Dedifferentiated amniotic fluid mesenchymal stem cell (primary cell): Measurements from ENCODE around the gene SLC15A2.
"Not testable (repeated sequence)": the region's sequence is repeated elsewhere in the genome, so short reads cannot be mapped to it uniquely, and the experiment has no call there.

ENCODE experiments used
- DNase-seq: peaks from one replicate; pipeline ENCODE4 v3.0.0-alpha.2; 2016; ENCODE audit errors: extremely low spot score

Gene SLC15A2, protein sequence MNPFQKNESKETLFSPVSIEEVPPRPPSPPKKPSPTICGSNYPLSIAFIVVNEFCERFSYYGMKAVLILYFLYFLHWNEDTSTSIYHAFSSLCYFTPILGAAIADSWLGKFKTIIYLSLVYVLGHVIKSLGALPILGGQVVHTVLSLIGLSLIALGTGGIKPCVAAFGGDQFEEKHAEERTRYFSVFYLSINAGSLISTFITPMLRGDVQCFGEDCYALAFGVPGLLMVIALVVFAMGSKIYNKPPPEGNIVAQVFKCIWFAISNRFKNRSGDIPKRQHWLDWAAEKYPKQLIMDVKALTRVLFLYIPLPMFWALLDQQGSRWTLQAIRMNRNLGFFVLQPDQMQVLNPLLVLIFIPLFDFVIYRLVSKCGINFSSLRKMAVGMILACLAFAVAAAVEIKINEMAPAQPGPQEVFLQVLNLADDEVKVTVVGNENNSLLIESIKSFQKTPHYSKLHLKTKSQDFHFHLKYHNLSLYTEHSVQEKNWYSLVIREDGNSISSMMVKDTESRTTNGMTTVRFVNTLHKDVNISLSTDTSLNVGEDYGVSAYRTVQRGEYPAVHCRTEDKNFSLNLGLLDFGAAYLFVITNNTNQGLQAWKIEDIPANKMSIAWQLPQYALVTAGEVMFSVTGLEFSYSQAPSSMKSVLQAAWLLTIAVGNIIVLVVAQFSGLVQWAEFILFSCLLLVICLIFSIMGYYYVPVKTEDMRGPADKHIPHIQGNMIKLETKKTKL

DNA sequence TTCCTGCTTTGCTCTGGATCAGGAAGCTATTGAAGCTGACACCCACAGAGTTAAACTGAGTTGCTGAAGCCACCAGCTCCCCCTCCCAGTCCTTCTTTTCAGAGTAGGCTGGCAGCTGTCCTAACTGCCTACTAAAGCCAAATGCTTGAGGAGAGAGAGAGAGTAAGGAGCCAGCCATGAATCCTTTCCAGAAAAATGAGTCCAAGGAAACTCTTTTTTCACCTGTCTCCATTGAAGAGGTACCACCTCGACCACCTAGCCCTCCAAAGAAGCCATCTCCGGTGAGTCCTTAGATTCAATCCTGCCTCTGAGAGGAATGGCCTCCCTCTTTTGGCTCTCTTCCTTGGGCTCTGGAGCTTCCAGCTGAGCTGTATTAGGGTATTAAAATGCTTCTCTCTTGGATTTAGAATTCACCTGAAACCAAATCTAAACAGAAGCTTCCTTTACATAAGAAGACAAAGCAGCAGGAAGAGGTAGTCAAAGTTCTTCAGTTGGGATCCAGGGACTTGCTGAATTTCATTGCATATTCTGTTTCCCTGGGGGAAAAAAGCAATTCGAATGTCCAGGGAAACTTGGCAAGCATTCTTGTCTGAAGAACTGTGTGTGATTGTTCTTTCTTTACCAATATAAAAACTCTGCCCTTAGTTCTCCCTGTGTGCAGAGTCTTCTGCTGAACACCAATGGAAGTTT is at the start of gene SLC15A2:
SLC15A2 (plus strand) TSS at position 101 of the 690 bp plus-strand sequence; CDS start at position 177, 76 bp downstream.
- DNase-seq: no peak

DNA sequence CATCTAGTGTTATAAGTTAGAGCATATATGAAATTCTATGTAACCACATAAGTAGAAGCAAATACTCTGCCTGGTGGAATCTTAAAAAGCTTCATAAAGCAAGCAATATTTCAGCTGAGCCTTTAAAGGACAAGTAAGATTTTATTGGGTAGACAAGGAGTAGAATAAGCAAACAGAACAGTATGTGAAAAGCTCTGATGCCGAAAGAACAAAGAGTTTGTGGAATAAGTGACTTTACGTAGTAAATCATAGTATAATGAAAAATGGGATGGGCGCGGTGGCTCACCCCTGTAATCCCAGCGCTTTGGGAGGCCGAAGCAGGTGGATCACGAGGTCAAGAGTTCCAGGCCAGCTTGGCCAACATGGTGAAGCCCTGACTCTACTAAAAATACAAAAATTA is 49.3 kb upstream of the SLC15A2 start:
- no peak for DNase-seq

DNA sequence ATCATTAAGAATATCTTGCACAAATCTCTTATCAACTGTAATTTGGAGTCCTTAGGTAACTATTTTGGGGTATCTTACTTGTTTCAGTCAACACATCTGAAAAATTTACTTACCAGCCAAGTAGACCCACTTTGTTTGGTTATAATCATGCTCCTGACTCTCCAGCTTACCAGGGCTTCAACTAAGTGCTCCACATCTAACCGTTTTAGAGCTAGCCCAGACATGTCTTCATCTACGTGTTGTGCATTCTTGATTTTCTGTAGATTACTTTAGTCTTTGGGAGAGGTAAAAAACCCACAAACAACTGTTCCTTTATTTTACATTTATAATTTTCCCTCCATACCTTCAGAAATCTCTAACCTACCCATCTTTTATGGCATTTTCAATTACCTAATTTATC is 41.9 kb upstream of the SLC15A2 start:
- DNase-seq: no peak

DNA sequence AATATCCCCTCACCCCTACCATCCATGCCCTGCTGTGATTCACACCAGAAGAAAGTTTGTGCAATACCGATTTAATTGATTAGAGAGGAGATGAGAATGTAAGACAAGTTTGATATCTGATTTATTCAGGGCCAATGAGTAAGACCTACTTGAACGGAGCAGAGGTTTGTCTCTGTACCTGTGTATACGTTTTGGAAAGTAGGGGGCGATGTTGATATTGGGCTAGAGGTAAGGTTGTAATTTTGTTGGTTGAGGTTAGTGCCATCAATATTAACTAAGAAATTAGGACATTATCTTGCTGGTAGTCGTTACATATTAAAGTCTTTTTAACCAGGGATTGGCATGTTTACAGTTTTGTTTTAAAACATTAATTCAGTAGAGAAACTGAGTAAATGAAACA is 38.6 kb upstream of the SLC15A2 start:
- no peak for DNase-seq

DNA sequence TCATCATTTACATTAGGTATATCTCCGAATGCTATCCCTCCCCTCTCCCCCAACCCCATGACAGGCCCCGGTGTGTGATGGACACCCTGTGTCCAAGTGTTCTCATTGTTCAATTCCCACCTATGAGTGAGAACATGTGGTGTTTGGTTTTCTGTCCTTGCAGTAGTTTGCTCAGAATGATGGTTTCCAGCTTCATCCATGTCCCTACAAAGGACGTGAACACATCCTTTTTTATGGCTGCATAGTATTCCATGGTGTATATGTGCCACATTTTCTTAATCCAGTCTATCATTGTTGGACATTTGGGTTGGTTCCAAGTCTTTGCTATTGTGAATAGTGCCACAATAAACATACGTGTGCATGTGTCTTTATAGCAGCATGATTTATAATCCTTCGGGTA is 36.4 kb upstream of the SLC15A2 start:
- not testable (repeated sequence) for DNase-seq

DNA sequence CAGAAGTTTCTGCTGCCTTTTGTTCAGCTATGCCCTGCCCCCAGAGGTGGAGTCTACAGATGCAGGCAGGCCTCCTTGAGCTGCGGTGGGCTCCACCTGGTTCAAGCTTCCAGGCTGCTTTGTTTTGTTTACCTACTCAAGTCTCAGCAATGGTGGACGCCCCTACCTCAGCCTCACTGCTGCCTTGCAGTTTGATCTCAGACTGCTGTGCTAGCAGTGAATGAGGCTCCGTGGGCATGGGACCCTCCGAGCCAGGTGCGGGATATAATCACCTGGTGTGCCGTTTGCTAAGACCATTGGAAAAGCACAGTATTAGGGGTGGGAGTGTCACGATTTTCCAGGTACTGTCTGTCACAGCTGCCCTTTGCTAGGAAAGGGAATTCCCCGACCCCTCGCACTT is 31.0 kb upstream of the SLC15A2 start:
- not testable (repeated sequence) for DNase-seq

DNA sequence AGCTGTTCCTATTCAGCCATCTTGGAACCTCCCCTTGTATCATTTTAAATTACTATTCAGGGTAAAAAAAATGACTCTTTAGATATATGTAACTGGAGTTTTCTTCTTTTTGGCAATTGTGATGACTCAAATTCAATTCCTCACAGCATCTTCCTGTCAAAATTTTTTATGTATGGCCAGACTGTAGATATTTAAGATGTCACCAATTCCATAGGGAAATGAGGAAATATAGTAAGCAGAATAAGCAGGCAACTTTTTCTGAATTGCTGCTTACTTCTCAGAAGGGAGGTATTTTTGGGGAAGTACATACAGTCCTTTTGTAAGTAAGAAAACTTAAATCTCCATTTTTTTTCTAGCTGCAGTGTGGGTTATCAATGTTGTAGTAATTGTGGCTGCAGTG is 30.4 kb upstream of the SLC15A2 start:
- no peak for DNase-seq

DNA sequence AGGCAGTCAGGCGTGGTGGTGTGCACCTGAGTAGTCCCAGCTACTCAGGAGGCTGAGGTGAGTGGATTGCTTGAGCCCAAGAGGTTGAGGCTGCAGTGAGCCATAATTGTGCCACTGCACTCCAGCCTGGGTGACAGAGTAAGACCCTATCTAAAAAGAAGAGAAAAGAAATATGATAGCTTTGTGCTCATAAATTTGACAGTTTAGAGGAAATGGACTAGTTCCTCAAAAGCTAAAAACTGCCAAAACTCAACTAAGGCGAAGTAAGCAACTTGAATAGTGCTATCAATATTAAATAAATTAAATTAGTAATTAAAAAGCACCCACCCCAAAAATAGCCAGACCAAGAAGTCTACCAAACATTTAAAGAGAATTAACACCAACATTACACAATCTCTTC is 24.5 kb upstream of the SLC15A2 start:
- DNase-seq: no peak

DNA sequence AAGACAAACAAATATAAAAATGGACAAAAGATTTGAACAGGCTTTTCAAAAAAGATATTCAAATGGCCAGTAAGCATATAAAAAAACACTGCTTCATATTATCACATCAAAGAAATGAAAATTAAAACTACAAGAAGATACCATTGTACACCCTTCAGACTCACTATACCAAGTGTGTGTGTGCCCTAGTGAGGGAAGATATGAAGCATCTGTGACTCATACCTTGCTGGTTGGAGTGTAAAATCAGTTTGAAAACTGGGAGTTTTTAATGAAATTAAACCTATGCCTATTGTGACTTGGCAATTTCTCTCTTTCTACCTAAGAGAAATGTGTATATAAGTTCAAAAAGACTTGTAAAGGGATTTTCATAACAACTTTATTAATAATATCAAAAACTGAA is 23.5 kb upstream of the SLC15A2 start:
- DNase-seq: no peak

DNA sequence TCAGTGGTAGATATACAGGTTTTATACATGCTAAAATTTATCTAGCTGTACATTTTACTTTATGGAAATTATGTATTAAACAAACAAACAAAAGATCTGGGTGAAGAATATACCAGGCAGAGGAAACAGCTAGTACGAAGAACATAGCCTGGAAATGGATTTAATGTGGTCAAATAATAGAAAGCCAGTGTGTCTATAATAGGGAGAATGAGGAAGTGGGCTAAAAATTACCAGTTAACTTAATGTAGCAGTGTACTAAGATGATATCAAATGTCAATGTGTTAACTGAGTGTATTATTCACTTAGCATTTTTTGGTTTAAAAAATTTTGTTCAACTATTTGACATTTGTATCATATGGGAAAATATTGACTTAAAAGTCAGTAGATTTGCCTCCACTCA is 22.8 kb upstream of the SLC15A2 start:
- DNase-seq: no peak

DNA sequence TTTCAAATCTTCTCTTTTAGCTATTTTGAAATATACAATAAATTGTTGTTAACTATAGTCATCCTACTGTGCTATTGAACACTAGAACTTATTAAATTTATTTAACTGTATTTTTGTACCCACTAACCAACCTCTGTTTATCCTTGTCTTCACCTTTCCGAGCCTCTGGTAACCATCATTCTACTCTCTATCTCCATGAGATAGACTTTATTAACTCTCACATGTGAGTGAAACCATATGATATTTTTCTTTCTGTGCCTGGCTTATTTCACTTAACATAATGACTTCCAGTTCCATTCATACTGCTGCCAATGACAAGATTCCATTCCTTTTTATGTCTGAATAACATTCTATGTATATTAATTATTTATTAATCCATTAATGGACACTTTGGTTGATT is 15.8 kb upstream of the SLC15A2 start:
- no peak for DNase-seq

DNA sequence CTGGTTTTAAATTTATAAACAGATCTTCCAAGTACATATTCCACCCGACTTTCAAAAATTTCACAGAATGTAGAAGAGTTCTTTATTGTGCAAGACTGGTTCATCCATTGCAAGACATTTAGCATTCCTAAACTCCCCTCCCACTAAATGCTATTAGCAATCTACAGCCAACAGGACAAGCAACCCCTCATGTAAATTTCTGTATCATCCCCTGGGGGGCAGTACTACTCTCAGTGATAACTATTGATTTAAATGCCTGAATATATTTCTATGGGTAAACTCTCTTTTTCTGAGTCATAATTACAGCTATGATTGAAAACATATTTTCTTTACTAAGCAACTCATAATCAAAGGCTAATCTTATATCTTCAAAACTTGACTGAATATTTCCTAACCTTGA is 10.7 kb upstream of the SLC15A2 start:
- DNase-seq: no peak

DNA sequence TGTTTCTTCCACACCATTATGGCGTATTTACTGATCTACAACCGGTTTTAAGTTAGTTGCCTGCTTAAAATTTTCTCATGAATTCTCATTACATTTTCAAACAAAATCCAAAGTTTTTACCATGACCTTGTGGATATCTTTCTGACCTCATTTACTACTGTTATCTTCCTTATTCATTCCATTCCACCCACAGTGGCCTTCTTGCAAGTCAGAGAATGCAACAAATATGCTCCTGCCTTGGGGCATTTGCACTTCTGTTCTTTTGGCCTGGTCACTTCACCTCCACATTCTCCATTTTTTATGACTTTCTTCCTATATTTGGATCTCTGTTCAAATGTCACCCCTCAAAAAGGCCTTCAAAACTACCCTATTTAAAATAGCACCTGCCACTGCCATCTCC is 8.8 kb upstream of the SLC15A2 start:
- no peak for DNase-seq

DNA sequence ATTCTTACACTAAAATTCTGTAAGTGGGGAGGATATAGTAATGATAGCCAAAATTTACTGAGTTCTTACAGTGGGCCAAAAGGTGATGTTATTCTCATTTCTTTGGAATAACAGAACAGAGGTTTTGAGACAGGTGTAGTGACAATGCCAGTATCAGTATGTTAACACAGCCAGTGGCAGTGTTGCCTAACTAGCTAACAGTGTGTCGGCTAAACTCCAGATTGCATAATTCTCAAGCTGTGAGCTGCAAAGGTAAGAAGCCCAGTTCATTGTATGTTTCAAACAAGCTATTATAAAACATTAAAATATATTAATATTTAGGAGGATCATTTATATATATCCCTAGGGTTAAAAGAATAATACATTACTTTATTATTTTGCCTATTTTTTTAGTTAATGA is 920 bp downstream of the SLC15A2 start:
- DNase-seq: no peak

DNA sequence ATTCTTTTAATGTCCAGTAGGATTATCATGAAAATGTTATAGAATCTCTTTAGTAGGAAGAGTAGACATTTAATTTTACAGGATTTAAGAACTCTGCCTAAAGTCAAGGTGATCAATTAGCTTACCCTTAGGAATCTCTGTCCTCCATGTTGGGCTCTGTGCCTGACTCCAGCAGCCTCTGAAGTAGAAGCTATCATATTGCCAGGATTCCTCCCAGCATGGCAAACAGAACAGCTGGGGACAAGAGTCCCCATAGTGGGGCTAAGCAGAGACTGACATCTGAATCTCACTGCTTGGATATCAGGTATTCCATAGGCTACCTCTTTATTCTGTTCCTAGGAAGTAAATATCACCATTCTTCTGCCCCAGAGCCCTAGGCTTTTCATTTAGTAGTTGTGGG is 1.5 kb downstream of the SLC15A2 start:
- DNase-seq: no peak

DNA sequence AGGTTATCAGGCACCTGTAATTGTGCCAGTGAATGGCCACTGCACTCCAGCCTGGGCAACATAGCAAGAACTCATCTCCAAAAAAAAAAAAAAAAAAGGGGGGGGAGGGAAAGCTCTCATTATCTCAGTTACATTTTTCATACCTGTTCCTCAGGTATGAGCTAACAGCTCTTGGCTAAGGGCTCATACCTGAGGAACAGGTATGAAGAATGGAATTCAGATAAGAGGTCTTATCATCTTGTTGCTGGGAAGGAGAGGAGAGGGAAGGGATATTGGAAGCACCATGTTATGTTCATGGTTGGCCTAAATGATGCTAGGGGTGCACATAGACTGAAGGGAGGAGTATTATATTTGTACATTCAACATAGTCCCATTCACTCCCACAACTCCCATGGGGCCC is 2.6 kb downstream of the SLC15A2 start:
- DNase-seq: no peak

DNA sequence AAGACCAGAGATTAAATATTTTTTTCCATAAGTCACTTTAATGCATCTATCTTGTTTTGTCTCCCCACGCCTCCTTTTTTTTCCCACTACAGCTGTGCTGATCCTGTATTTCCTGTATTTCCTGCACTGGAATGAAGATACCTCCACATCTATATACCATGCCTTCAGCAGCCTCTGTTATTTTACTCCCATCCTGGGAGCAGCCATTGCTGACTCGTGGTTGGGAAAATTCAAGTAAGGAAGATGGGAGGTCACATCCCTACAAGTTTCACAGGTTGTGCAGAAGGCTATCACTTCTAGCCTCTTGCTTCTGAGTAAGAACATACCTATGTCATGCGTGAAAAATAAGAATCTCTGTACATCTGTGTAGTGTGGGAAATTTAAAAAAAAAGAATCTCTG is 3.1 kb downstream of the SLC15A2 start:
- no peak for DNase-seq

DNA sequence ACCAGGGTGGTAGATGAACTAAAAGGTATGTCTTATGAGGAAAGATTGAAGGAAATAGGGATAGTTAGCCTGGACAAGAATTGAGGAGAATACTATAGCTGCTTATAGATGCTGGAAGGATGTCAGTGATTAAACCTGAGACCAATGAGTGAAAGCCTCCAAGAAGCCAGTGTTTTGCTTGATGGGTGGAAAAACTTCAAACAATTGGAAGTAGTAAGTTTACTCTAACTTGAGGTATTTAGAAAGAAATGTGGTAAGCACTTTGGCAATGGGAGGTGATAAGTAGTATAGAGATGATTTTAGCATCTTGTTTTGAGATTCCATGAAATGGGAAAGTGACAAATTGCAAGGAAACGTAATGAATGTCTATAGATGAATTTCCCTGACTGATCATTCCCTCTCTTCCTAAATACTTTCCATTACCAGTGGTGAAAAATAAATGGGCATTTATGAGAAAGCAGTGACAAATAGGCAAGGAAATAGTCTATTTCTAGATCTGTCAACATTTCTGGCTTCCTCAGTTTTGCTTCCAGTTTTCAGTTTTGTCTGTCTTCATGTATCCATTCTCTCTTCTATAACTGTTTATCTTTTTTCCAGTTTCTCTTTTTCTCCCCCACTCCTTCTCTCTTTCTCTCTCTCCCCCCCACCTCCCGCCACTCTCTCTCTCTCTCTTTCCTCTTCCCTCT is 19.2 kb downstream of the SLC15A2 start:
- no peak for DNase-seq

DNA sequence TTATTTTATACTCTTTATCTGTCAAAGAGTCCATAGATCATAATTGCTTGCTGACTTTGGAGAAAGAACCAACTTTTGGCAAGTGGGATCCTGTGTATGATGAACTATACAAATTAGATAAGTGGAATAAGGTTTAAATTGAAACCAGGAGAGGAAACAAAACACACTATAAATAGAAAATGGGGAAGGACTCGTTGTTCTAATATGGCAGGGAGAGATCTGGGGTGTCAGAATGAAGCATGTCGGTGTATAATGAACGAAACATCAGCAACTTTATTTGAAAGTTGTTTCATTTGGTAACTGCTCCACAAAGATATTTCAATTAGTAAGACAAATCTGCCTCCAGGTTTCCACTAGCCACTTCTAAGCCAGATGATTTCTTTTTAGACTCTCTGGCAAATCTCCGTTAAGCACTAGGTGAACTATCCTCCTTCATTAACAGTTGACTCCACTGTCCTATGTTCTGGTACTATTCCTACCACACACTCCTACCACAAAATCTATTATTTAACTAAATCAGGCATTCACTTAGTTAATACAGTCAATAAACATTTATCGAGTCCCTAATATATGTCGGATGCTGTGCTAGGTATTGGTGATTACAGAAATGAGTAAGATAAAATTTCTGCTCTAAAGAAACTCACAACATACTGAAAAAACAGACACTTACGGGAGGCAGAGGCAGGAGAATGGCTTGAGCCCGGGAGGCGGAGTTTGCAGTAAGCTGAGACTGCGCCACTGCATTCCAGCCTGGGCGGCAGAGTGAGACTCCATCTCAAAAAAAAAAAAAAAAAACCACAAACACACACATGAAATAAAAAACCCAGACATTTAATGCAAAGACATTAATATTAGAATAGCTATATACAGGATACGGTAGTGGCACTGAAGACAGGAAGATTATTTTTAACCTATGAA is 20.1 kb downstream of the SLC15A2 start:
- DNase-seq: no peak

DNA sequence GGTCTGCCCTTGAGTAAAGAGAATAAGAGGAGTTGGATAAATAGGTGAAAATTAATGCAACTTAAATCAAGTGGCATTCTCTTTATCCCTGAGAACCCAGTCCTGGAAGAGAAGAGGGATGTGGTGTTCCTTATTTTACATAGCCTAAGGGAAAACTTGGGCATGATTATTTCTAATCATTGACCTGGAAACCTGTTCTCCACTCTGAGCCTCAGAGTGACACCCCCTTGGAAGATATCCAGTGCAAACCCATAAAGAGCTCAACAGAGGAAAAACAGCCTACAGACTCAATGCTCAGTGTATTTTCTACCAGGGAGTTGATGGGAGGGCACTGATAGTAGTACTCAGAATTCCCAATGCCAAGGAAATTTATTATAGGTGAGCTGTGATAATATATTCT is 22.0 kb downstream of the SLC15A2 start:
- DNase-seq: no peak
